Prostate gland (tissue), 2 donors: ENCODE data around the gene TSPAN31. TPM values are rescaled to one million over a fixed set of nuclear protein-coding genes. Genes with fewer than 3 reads are reported as not detected.

ENCODE experiments used
- DNase-seq: peaks from one replicate; pipeline ENCODE4 v3.0.0-alpha.2; 2019; ENCODE audit warnings: low spot score
- H3K27ac ChIP-seq, 2 donors: fragments of 200-600 bp; sonication (generic); 2 replicates each; pipeline ENCODE4 v1.5.1; 2017 to 2019
- H3K27me3 ChIP-seq: fragments of 200-600 bp; sonication (generic); replicated peaks from 2 replicates; pipeline ENCODE4 v1.5.1; 2019; ENCODE audit not compliant: insufficient read depth
- H3K36me3 ChIP-seq, 2 donors: fragments of 200-600 bp; sonication (generic); 1 replicate in 1 of 2; 2 replicates in 1 of 2; pipeline versions ENCODE4 v1.5.1 to v1.8.1; 2017 to 2019
- H3K4me1 ChIP-seq: fragments of 200-600 bp; sonication (generic); replicated peaks from 2 replicates; pipeline ENCODE4 v1.5.1; 2019
- H3K4me3 ChIP-seq, 2 donors: fragments of 200-600 bp; sonication (generic); 2 replicates each; pipeline ENCODE4 v1.5.1; 2017 to 2019
- H3K9me3 ChIP-seq: fragments of 200-600 bp; sonication (generic); 2 replicates; pipeline ENCODE4 v1.5.1; 2017
- POLR2A ChIP-seq: fragments of 450-650 bp; IDR thresholded peaks from one replicate; pipeline ENCODE4 v1.6.1; 2016; ENCODE audit warnings: antibody characterized with exemption, mild to moderate bottlenecking
- POLR2AphosphoS5 ChIP-seq: sonication (generic); formaldehyde crosslinking; IDR thresholded peaks from one replicate; pipeline ENCODE4 v1.6.1; 2017; ENCODE audit warnings: antibody characterized with exemption
- WGBS: methylation state at CpG from one replicate; pipeline ENCODE4 v1.1.5; 2018; 5-methylcytosine and 5-hydroxymethylcytosine counted together
- intact Hi-C: fragments of 100-400 bp; cut with DNase I; formaldehyde crosslinking; loops from one replicate; pipeline ENCODE4 v1.14.2; 2022
- total RNA-seq, 2 donors: library from RNA; depleted of rRNA; stranded (reverse); fragments of >200 nt; gene quantifications; one replicate each; pipeline ENCODE4 v1.1.0, GENCODE V29; 2016
- TF ChIP-seq, protein P1 (sequence below), 4 experiments: fragments of 200-600 bp in 2 of 4; fragments of 450-650 bp in 2 of 4; sonication (generic) in 2 of 4; IDR thresholded peaks; 1 replicate in 3 of 4; 2 replicates in 1 of 4; pipeline ENCODE4 v1.5.1; 2016 to 2019; ENCODE audit warnings: antibody characterized with exemption in 4 of 4, mild to moderate bottlenecking in 2 of 4, moderate library complexity in 2 of 4

The TSPAN31 gene
- total RNA-seq, 2 donors from 2014 or later, result 40.4 to 127 TPM

GRCh38 chr12:57736741-57737466 is 7.9 kb upstream of the TSPAN31 start:
- Histone ChIP-seq H3K27me3 (peaks cover 12% of the 10 kb centered on the region), H3K4me3 (peak overlapping the region in 1 of 2 donors; percentile 28), H3K36me3 (no peaks in the 10 kb centered on the region), H3K27ac (no peak overlapping the region), H3K4me1 (peaks cover 22% of the 10 kb centered on the region), H3K9me3 (no peaks in the 10 kb centered on the region)
- DNase-seq, result no peak
- TF ChIP-seq, protein P1, sequence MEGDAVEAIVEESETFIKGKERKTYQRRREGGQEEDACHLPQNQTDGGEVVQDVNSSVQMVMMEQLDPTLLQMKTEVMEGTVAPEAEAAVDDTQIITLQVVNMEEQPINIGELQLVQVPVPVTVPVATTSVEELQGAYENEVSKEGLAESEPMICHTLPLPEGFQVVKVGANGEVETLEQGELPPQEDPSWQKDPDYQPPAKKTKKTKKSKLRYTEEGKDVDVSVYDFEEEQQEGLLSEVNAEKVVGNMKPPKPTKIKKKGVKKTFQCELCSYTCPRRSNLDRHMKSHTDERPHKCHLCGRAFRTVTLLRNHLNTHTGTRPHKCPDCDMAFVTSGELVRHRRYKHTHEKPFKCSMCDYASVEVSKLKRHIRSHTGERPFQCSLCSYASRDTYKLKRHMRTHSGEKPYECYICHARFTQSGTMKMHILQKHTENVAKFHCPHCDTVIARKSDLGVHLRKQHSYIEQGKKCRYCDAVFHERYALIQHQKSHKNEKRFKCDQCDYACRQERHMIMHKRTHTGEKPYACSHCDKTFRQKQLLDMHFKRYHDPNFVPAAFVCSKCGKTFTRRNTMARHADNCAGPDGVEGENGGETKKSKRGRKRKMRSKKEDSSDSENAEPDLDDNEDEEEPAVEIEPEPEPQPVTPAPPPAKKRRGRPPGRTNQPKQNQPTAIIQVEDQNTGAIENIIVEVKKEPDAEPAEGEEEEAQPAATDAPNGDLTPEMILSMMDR (IDR thresholded peaks at IDR 0.05), result no peak
- TF ChIP-seq POLR2A (no peak), POLR2AphosphoS5 (no peak)
- 7% methylated on average over 31 of the region's 31 CpGs for WGBS
- intact Hi-C loops, result no loop called here

DNA sequence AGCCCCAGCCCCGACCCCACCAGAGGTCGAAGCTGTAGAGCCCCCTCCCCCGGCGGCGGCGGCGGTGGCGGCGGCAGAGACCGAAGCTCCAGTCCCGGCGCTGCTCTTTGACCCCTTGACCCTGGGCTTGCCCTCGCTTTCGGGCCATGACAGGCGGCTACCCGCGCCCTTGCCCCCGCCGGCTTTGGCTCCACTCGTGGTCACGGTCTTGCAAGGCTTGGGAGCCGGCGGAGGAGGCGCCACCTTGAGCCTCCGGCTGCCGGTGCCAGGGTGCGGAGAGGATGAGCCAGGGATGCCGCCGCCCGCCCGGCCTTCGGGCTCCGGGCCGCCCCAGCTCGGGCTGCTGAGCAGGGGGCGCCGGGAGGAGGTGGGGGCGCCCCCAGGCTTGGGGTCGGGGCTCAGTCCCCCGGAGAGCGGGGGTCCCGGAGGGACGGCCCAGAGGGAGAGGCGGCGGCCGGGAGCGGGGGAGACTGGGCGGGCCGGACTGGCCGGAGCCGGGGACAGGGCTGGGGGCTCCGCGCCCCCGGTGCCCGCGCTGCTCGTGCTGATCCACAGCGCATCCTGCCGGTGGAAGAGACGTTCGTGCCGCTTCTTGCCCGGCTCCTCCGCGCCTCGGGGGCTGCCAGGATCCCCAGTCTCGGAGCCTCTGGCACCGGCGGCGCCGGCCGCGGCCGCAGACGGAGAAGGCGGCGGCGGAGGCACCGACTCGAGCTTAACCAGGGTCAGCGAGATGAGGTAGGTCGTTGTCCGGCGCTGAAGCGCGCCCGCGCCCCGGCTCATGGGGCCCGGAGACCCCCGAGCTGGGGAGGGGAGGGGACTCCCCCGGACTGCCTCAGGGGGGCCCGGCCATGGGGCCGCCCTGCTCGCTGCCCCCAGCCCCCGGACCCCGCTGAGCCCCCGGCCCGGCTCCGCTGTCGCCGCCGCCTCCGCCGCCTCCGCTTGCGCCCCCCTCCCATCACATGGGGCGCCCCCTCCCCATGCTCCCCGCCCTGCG is 7.1 kb upstream of the TSPAN31 start:
- peaks cover 22% of the 10 kb centered on the region for H3K4me1 ChIP-seq
- 18% methylated on average over 72 of the region's 110 CpGs for WGBS
- H3K27ac ChIP-seq, result no peak overlapping the region
- peaks cover 12% of the 10 kb centered on the region for H3K27me3 ChIP-seq
- intact Hi-C loops, result no loop called here
- DNase-seq, result no peak
- TF ChIP-seq POLR2A (no peak), POLR2AphosphoS5 (no peak)
- H3K9me3 ChIP-seq, result no peaks in the 10 kb centered on the region
- no peaks in the 10 kb centered on the region for H3K36me3 ChIP-seq
- peak overlapping the region; percentile 13 to 28 for H3K4me3 ChIP-seq

- peaks cover 22% of the 10 kb centered on the region for H3K4me1 ChIP-seq
- intact Hi-C loops, result no loop called here
- no peaks in the 10 kb centered on the region for H3K9me3 ChIP-seq
- H3K4me3 ChIP-seq, result peak within 1 kb of the TSS; percentile 13 to 28
- no peak within 1 kb of the TSS for H3K27ac ChIP-seq
- TF ChIP-seq POLR2AphosphoS5, result no peak
- TF ChIP-seq POLR2A, result no peak
- TF ChIP-seq, protein P1 (IDR thresholded peaks at IDR 0.05), result no peak
- peaks cover 12% of the 10 kb centered on the region for H3K27me3 ChIP-seq
- 13% methylated on average over 36 of the region's 36 CpGs for WGBS
- no peak for DNase-seq
- no peaks in the 10 kb centered on the region for H3K36me3 ChIP-seq
Observed at GRCh38 chr12:57738661-57739237, 6.1 kb upstream of the TSPAN31 start, which contains the start of gene AGAP2. AGAP2 (minus strand) TSS chr12:57738742; CDS start chr12:57738246, 496 bp downstream.

- peaks cover 12% of the 10 kb centered on the region for H3K27me3 ChIP-seq
- intact Hi-C loops, result no loop called here
Observed at GRCh38 chr12:57739387-57739786, 5.5 kb upstream of the TSPAN31 start.

More at GRCh38 chr12:57739387-57739786, 5.5 kb upstream of the TSPAN31 start:
- H3K9me3 ChIP-seq, result no peaks in the 10 kb centered on the region
- 14% methylated on average over 7 of the region's 7 CpGs for WGBS
- no peaks in the 10 kb centered on the region for H3K36me3 ChIP-seq
- H3K4me3 ChIP-seq, result no peak overlapping the region
- no peak for DNase-seq
- peaks cover 22% of the 10 kb centered on the region for H3K4me1 ChIP-seq
- no peak overlapping the region for H3K27ac ChIP-seq
- TF ChIP-seq, protein P1 (IDR thresholded peaks at IDR 0.05), result no peak
- TF ChIP-seq POLR2A (no peak), POLR2AphosphoS5 (no peak)
